ENCODE results near the gene DSEL. TPM values are rescaled to one million over a fixed set of nuclear protein-coding genes. Genes with fewer than 3 reads are reported as not detected.

The DSEL gene
- polyA plus RNA-seq = 1.7 and 1.9 TPM in 2 replicates

DNA sequence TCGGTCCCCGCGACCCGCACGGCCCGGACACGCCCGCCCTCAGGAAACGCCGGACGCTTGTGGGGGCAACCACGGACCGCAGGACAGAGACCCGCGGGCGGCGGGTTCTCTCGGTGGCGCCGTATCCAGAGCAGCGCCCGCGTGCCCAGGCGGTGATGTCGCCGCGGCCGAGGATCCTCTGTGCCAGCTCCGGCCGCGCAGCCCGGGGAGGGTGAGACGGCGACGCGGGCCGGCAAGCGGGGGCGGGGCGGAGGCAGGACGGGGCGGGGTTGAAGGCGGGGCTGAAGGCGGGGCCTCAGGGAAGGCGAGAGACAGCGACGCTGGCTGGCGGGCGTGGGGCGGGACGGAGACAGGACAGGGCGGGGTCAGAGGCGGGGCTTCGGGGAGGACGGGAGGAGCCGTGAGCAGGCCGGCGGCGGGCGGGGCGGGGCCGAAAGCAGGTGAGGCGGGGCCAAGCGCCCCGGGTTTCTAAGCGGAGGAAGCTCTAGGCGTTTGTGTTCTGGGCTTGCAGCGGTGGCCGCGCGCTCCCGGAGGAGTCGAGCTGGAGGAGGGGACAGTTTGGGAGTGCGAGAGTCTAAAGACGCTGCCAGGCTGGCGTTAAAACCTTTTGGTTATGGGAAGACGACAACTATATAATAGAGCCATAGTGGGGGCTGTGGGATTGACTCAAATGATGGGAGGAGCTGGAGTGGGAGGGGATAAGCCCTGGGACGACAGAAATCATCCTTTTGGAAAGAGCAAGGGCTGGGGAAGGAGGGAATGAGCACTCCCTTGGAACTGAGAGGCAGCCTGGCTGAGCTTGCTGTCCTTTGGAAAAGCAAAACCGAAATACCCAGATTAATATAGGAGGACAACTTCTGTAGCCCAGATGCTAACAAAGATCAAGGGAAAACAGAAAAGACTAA is at the start of gene DSEL:
TSS of gene DSEL (minus strand) at position 182 of the 905 bp plus-strand sequence. CDS start 2,112 bp downstream, outside the sequence.

